H1 (cell line): ENCODE measurements around the gene KLHDC7B. TPM values are rescaled to one million over a fixed set of nuclear protein-coding genes. Genes with fewer than 3 reads are reported as not detected.

Experiments
- CTCF ChIA-PET: fragments of 300-600 bp; sonication (Branson Sonifier 250); formaldehyde crosslinking; loops from one replicate; lab custom pipeline; 2021; ENCODE audit not compliant: partially characterized antibody; lab: Charles Lee
- POLR2A ChIA-PET: fragments of 300-600 bp; sonication (Branson Sonifier 250); formaldehyde crosslinking; loops from one replicate; lab custom pipeline; 2021; ENCODE audit warnings: inconsistent platforms; ENCODE audit not compliant: partially characterized antibody; lab: Charles Lee
- DNase-seq, 2 experiments: peaks; one replicate each; pipeline versions ENCODE4 v3.0.0 to v3.0.0-alpha.2; 2010 to 2022; ENCODE audit warnings: low spot score in 2 of 2, low read depth in 1 of 2, mixed read lengths in 1 of 2
- FAIRE-seq: peaks from 2 replicates; lab custom pipeline; 2011; peaks lifted over from hg19 to GRCh38; lab: Jason Lieb, UNC
- H2AFZ ChIP-seq: 2 replicates; pipeline ENCODE4 v1.8.1; 2012; ENCODE audit warnings: low read length, inconsistent platforms
- H2AK5ac ChIP-seq: 2 replicates; pipeline ENCODE4 v1.6.1; 2013; ENCODE audit warnings: low read depth, low read length
- H2BK120ac ChIP-seq: replicated peaks from 2 replicates; pipeline ENCODE3; 2013; ENCODE audit warnings: low read depth, low read length, inconsistent platforms
- H2BK12ac ChIP-seq: 2 replicates; pipeline ENCODE4 v1.6.1; 2013; ENCODE audit warnings: low read depth, low read length
- H2BK15ac ChIP-seq: 2 replicates; pipeline ENCODE4 v1.6.1; 2013; ENCODE audit warnings: low read length
- H2BK20ac ChIP-seq: 2 replicates; pipeline ENCODE4 v1.6.1; 2013; ENCODE audit warnings: low read length
- H2BK5ac ChIP-seq: 2 replicates; pipeline ENCODE4 v1.6.1; 2013; ENCODE audit warnings: low read depth, low read length
- H3K14ac ChIP-seq: 2 replicates; pipeline ENCODE4 v1.6.1; 2013; ENCODE audit warnings: inconsistent platforms; ENCODE audit not compliant: insufficient read length
- H3K18ac ChIP-seq: 2 replicates; pipeline ENCODE4 v1.6.1; 2013; ENCODE audit warnings: low read length; ENCODE audit errors: extremely low read depth
- H3K23ac ChIP-seq: 2 replicates; pipeline ENCODE4 v1.6.1; 2013; ENCODE audit warnings: inconsistent platforms; ENCODE audit not compliant: insufficient read length
- H3K23me2 ChIP-seq: 2 replicates; pipeline ENCODE4 v1.6.1; 2013; ENCODE audit warnings: low read depth, low read length
- H3K27ac ChIP-seq: 2 replicates; pipeline ENCODE4 v1.6.1; 2011; ENCODE audit warnings: low read depth, low read length, inconsistent platforms
- H3K27me3 ChIP-seq, 4 experiments: replicated peaks in 1 of 4; 1 replicate in 1 of 4; 2 replicates in 3 of 4; pipeline versions ENCODE4 v1.6.1 to v1.8.1; 2011 to 2013; ENCODE audit warnings: low read length in 3 of 4, mild to moderate bottlenecking in 3 of 4, inconsistent platforms in 2 of 4, mixed read lengths in 2 of 4, moderate library complexity in 1 of 4; ENCODE audit not compliant: control insufficient read depth in 3 of 4, insufficient read depth in 3 of 4; ENCODE audit errors: extremely low read depth in 1 of 4
- H3K36me3 ChIP-seq, 4 experiments: 2 replicates each; pipeline versions ENCODE4 v1.6.1 to v1.8.1; 2011 to 2013; ENCODE audit warnings: mild to moderate bottlenecking in 4 of 4, low read length in 3 of 4, moderate library complexity in 2 of 4, control low read depth in 1 of 4, inconsistent platforms in 1 of 4; ENCODE audit not compliant: insufficient read depth in 4 of 4, control insufficient read depth in 2 of 4
- H3K4ac ChIP-seq: replicated peaks from 2 replicates; pipeline ENCODE3; 2013; ENCODE audit warnings: low read length, low read depth, mixed read lengths, inconsistent platforms; ENCODE audit not compliant: insufficient read length
- H3K4me1 ChIP-seq, 4 experiments: replicated peaks in 1 of 4; 1 replicate in 1 of 4; 2 replicates in 3 of 4; pipeline versions ENCODE4 v1.6.1 to v1.8.1; 2011 to 2013; ENCODE audit warnings: low read length in 3 of 4, inconsistent platforms in 2 of 4, mixed read lengths in 1 of 4; ENCODE audit not compliant: insufficient read depth in 4 of 4, control insufficient read depth in 3 of 4
- H3K4me2 ChIP-seq, 2 experiments: 2 replicates each; pipeline versions ENCODE4 v1.6.1 to v1.8.1; 2011 to 2013; ENCODE audit warnings: low read depth in 2 of 2, low read length in 2 of 2, control low read depth in 1 of 2, inconsistent platforms in 1 of 2, mild to moderate bottlenecking in 1 of 2; ENCODE audit not compliant: insufficient read depth in 1 of 2
- H3K4me3 ChIP-seq, 4 experiments: fragments of 200-600, 300-600 bp in 1 of 4; sonication (generic), shearing (Covaris generic), sonication (Bioruptor Twin) in 1 of 4; 2 replicates each; pipeline versions ENCODE4 v1.5.1 to v1.8.1; 2011 to 2016; ENCODE audit warnings: low read length in 4 of 4, low read depth in 3 of 4, control low read depth in 2 of 4, inconsistent platforms in 2 of 4, mild to moderate bottlenecking in 2 of 4, mixed read lengths in 1 of 4, moderate library complexity in 1 of 4; ENCODE audit not compliant: insufficient read depth in 2 of 4; ENCODE audit errors: extremely low read depth in 1 of 4
- H3K56ac ChIP-seq: replicated peaks from 2 replicates; pipeline ENCODE3; 2013; ENCODE audit warnings: low read depth, mild to moderate bottlenecking, mixed read lengths, low read length, inconsistent platforms; ENCODE audit not compliant: insufficient read length
- H3K79me1 ChIP-seq: 2 replicates; pipeline ENCODE4 v1.6.1; 2013; ENCODE audit warnings: low read depth, low read length, control low read depth
- H3K79me2 ChIP-seq, 2 experiments: 2 replicates each; pipeline versions ENCODE4 v1.6.1 to v1.8.1; 2012 to 2013; ENCODE audit warnings: low read length in 2 of 2, mild to moderate bottlenecking in 2 of 2, inconsistent platforms in 1 of 2; ENCODE audit not compliant: insufficient read depth in 2 of 2, control insufficient read depth in 1 of 2
- H3K9ac ChIP-seq, 4 experiments: replicated peaks in 1 of 4; 1 replicate in 1 of 4; 2 replicates in 3 of 4; pipeline versions ENCODE4 v1.6.1 to v1.8.1; 2011 to 2013; ENCODE audit warnings: low read depth in 3 of 4, low read length in 3 of 4, control low read depth in 2 of 4, mild to moderate bottlenecking in 2 of 4, moderate library complexity in 2 of 4, inconsistent platforms in 1 of 4; ENCODE audit errors: extremely low read depth in 1 of 4
- H3K9me3 ChIP-seq, 2 experiments: 2 replicates each; pipeline versions ENCODE4 v1.6.1 to v1.8.1; 2012 to 2013; ENCODE audit warnings: mild to moderate bottlenecking in 2 of 2, moderate library complexity in 2 of 2, control low read depth in 1 of 2, inconsistent platforms in 1 of 2, low read depth in 1 of 2, low read length in 1 of 2, mixed read lengths in 1 of 2; ENCODE audit not compliant: insufficient read depth in 2 of 2
- H4K20me1 ChIP-seq, 2 experiments: replicated peaks in 1 of 2; 2 replicates each; pipeline versions ENCODE3 to v1.8.1; 2011 to 2013; ENCODE audit warnings: inconsistent platforms in 2 of 2, low read length in 2 of 2, mild to moderate bottlenecking in 1 of 2; ENCODE audit not compliant: insufficient read depth in 2 of 2, control insufficient read depth in 1 of 2
- H4K5ac ChIP-seq: 2 replicates; pipeline ENCODE4 v1.6.1; 2013; ENCODE audit warnings: low read length, low read depth, mixed read lengths, inconsistent platforms; ENCODE audit not compliant: insufficient read length
- H4K8ac ChIP-seq: 2 replicates; pipeline ENCODE4 v1.8.0; 2013; ENCODE audit warnings: mild to moderate bottlenecking, moderate library complexity, low read length, inconsistent platforms; ENCODE audit not compliant: insufficient read depth; ENCODE audit errors: extremely low read depth
- H4K91ac ChIP-seq: replicated peaks from 2 replicates; pipeline ENCODE3; 2013; ENCODE audit warnings: low read length, mixed read lengths, inconsistent platforms; ENCODE audit not compliant: insufficient read length
- POLR2A ChIP-seq, 2 experiments: IDR thresholded peaks; 1 replicate in 1 of 2; 2 replicates in 1 of 2; pipeline ENCODE4 v1.6.1; 2011; ENCODE audit warnings: low read depth in 2 of 2, low read length in 2 of 2, mild to moderate bottlenecking in 2 of 2; ENCODE audit errors: control extremely low read depth in 1 of 2
- WGBS, 2 experiments: shearing (Covaris generic) in 1 of 2; methylation state at CpG; one replicate each; pipeline versions ENCODE4 v1.1.6 to v1.1.7; 2013 to 2015; ENCODE audit warnings: low lambda C conversion rate in 2 of 2, mixed read lengths in 2 of 2, inconsistent platforms in 1 of 2, low coverage in 1 of 2, missing lambda C conversion rate in 1 of 2; ENCODE audit not compliant: insufficient replicate concordance in 2 of 2, insufficient coverage in 1 of 2, insufficient read length in 1 of 2; ENCODE audit errors: extremely low coverage in 1 of 2, missing lambda C conversion rate in 1 of 2; 5-methylcytosine and 5-hydroxymethylcytosine counted together
- polyA plus RNA-seq, 7 experiments: library from polyadenylated mRNA; depleted of rRNA in 3 of 7; stranded (reverse) in 5 of 7; unstranded in 2 of 7; fragments of >200 nt in 5 of 7; fragments of 200-250 nt in 2 of 7; gene quantifications; 1 replicate in 5 of 7; 2 replicates in 1 of 7; 4 replicates in 1 of 7; pipeline versions ENCODE4 v1.2.1 to v1.2.3, GENCODE V29; 2011 to 2013; ENCODE audit warnings: missing spikeins in 2 of 7, mixed read lengths in 2 of 7
- total RNA-seq: library from RNA; stranded (reverse); fragmentation: NEBNext Ultra II Directional; extraction: Animal tissue kit (Norgen Biotek cat#: 25700); gene quantifications from 2 replicates; pipeline ENCODE4 v1.2.1, GENCODE V29; 2021

Gene KLHDC7B
- total and polyA plus RNA-seq, 2 of the 8 experiments (the other 6 are each of a cell fraction or from before 2014, with no cell fraction given), result not detected

GRCh38 chr22:50597097-50597496, 51.4 kb downstream of the KLHDC7B start:
- Histone ChIP-seq H3K4me3 (no peak overlapping the region), H3K18ac (no peak overlapping the region), H2AK5ac (no peak overlapping the region), H2BK15ac (no peak overlapping the region), H3K79me2 (no peaks in the 10 kb centered on the region), H2BK5ac (no peak overlapping the region), H4K8ac (no peak overlapping the region), H3K23ac (no peak overlapping the region), H3K79me1 (no peaks in the 10 kb centered on the region), H3K23me2 (no peaks in the 10 kb centered on the region; the same call in 1 of the 2 replicates), H3K9me3 (no peaks in the 10 kb centered on the region), H4K20me1 (peaks cover 3 to 8% of the 10 kb centered on the region in 2 experiments), H3K4me1 (peaks cover 0 to 9% (median 4%) of the 10 kb centered on the region in 4 experiments; a peak in 3 of 7 replicates), H2BK12ac (no peak overlapping the region), H3K36me3 (no peaks in the 10 kb centered on the region), H3K56ac (no peak overlapping the region), H3K27me3 (peaks cover 23 to 45% (median 26%) of the 10 kb centered on the region in 4 experiments; a peak in 6 of 7 replicates), H3K4me2 (no peak overlapping the region), H2BK120ac (no peak overlapping the region), H3K27ac (no peak overlapping the region), H4K91ac (no peak overlapping the region), H2AFZ (no peak overlapping the region), H4K5ac (no peak overlapping the region), H3K4ac (no peak overlapping the region)
- FAIRE-seq, result no peak
- DNase-seq, result no peak
- 89% methylated on average over 5 of the region's 5 CpGs; no CpG with 5 or more reads in 1 of the 2 experiments for WGBS, 2 experiments
- POLR2A ChIA-PET, result no interaction called here
- TF ChIP-seq POLR2A (IDR thresholded peaks at IDR 0.05; ENCODE audit: control extremely low read depth in 1 of 2, low read depth in 2 of 2, low read length in 2 of 2), result no peak
- TF ChIP-seq, all 59 proteins: peak for 0
- Histone ChIP-seq H3K14ac (no peak overlapping the region), H2BK20ac (no peak overlapping the region), H3K9ac (no peak overlapping the region)
- CTCF ChIA-PET, result interaction anchor here (1.7 kb wide), 1 partner anchor 29 kb away, joined by 4 read pairs; no protein-coding TSS in a partner anchor
